GM21737 (cell line): ENCODE measurements around the gene PLCB4.

Experiments
- ATAC-seq: cut with Tn5 transposase; IDR thresholded peaks from one replicate; pipeline ENCODE4 v1.9.1; 2021; ENCODE audit warnings: mild to moderate bottlenecking, moderate library complexity; ENCODE audit not compliant: unreplicated experiment

PLCB4 gene

GRCh38 chr20:9476637-9477036 is 407.8 kb downstream of the PLCB4 start:
- no peak for ATAC-seq

DNA sequence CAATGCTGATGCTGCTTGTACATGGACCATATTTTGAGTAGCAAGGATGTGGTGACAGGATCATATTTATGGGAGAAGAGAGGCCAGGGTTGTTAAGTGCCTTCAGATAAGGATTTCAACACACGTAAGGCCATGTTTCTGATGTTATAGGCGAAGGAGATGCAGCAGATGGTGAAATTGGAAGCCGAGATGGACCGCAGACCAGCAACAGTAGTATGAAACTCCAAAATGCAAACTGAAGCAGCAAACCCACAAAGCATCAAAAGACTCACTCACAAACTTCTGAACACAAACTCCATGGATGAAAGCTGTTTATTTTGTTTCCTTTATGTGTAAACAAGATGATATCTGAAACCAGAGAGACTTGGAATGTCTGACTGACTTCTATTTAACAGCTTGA is 409.9 kb downstream of the PLCB4 start:
- no peak for ATAC-seq

DNA sequence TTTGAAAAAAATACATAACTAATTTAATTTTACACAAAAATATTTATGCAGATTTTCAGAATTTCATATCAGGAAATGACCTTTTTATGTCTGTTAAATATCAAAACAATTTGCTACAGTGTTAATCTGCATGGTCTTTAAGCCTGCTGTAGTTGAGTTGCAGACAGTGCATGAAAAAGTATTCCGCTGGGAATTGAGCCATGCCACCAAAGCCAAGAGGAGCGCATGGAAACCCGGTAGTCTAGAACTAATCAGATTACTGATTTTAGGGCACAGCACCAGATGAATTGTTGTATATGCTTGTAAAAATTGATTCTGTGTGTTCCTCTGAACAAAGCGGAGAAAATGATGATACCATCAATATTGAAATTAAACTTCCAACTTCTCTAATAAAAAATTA is 411.2 kb downstream of the PLCB4 start:
- ATAC-seq: no peak

- ATAC-seq: no peak
Measured at GRCh38 chr20:9482180-9482579, 413.3 kb downstream of the PLCB4 start.

DNA sequence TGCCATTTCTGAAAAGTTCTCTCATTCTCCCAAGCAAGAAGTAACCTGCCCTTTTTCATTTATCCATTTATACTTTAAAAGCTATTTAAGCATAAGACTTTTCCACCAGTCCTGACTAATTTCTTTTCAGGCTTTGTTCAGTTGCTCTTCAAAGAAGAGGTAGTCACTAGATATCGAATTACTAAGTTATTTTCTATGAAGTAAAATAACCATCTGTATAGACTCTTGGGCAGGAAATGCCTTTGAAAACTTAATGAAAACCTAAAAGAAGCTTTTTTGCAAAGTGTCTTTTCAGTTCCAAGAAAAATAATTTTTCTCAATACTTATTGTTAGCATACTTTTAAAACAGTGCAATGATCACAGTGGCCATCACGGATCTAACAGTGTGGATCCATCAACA is 414.2 kb downstream of the PLCB4 start:
- no peak for ATAC-seq

GRCh38 chr20:9485614-9486340 is 416.9 kb downstream of the PLCB4 start:
- ATAC-seq: no peak

- no peak for ATAC-seq
Measured at GRCh38 chr20:9487231-9487630, 418.3 kb downstream of the PLCB4 start.

DNA sequence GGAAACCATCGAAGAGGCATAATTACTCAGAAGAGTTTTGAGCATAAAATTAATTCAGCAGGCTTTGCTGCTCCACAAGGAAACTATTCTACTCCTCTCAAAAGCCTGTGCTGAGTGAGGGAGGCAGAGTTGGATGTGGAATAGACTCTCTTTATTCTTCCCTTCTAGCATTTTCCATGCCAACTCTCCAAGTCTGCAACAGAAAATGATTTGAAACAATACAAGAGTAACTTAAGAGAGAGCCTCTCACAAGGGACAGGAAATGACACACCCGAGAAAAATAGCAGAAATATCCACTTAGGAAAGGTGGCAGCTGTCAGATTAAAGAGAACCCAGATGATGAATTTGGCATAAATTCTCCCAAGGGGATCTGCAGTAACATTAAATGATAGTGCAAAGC is 419.2 kb downstream of the PLCB4 start:
- no peak for ATAC-seq

- ATAC-seq: no peak
Measured at GRCh38 chr20:9490161-9490560, 421.3 kb downstream of the PLCB4 start.

GRCh38 chr20:9490631-9491030 is 421.7 kb downstream of the PLCB4 start:
- no peak for ATAC-seq

DNA sequence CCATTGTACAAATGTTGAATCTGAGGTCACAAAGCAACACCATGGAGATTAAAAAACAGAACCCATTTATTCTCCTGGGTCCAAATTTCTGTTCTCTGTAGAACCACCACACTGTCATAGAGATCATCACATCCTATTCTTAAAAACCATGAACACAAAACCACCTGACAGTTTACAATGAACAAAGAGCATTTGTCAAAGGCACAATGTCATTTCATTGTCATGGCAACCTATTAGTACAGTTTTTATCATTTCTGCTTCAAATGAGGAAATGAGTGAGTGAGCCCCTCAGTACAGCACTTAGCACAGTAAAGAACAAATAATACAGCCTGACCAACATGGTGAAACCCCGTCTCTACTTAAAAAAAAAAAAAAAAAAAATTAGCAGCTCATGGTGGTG is 422.4 kb downstream of the PLCB4 start:
- ATAC-seq: no peak

DNA sequence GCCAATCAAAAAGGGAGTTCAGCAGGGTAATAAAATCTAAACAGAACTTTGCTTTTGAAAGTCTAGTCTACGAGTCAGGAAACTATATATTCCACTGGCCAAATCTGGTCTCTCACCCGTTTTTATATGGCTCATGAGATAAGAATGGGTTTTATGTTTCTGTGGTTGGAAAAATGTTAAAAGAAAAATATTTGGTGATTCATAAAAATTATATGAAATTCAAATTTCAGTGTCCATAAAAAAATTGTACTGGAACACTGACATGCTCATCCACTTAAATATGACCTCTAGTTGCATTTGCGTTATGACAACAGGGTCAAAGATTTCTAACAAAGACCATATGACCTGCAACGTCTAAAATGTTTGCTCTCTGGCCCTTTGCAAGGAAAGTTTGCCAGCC is 423.2 kb downstream of the PLCB4 start:
- no peak for ATAC-seq

- no peak for ATAC-seq
Measured at GRCh38 chr20:9493803-9494202, 424.9 kb downstream of the PLCB4 start.

- ATAC-seq: no peak
Measured at GRCh38 chr20:9495701-9496100, 426.8 kb downstream of the PLCB4 start.

DNA sequence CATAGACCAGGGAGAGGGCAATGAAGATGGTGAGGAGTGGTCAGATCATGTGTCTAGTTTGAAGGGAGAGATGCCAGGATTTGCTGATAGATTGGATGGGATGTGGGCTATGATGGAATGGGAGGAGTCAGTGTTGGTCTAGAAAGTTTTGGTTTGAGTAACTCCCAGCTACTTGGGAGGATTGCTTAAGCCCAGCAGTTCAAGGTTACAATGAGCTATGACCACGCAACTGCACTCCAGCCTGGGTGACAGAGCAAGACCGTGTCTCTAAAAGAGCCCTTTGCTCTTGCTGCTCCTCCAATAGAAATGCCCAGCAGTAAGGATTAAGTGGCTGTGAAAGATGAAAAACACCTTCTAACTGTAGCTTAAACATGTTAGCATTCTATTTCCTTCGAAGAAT is 427.3 kb downstream of the PLCB4 start:
- ATAC-seq: no peak

DNA sequence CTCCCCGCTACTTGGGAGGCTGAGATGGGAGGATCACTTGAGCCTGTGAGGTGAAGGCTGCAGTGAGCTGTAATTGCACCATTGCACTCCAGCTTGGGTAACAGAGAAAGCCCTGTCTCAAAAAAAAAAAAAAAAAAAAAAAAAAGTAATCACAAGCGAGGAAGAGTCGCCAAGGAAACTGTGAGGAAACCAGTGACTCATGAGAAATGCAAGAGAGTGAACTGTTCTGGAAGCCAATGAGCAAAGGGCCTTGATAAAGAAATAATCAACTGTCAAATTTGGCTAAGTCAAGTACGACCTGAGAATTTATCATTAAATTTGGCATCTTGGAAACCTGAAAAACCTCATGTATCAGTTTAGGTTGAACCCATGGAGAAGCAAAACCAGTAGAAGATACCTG is 429.4 kb downstream of the PLCB4 start:
- no peak for ATAC-seq

- no peak for ATAC-seq
Measured at GRCh38 chr20:9499126-9499899, 430.4 kb downstream of the PLCB4 start.

DNA sequence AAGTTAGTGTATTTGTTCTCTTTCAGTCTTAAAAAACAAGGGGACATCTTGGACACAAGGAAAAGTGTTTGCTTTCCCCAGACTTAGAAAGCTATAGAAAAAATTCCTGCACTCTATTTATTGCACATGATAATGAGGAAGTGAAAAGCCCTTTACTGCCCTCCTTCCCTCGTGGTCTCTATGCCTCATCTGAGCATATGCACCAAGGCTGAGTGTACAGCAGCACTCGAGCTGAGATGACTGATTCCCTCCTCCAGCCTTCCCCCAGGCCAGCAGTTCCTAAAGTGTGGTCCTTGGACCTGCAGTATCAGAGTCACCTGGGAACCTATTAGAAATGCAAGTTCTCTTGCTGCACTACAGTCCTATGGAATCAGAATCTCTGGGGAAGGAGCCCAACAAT is 431.2 kb downstream of the PLCB4 start:
- ATAC-seq: no peak

- no peak for ATAC-seq
Measured at GRCh38 chr20:9501473-9501872, 432.6 kb downstream of the PLCB4 start.

DNA sequence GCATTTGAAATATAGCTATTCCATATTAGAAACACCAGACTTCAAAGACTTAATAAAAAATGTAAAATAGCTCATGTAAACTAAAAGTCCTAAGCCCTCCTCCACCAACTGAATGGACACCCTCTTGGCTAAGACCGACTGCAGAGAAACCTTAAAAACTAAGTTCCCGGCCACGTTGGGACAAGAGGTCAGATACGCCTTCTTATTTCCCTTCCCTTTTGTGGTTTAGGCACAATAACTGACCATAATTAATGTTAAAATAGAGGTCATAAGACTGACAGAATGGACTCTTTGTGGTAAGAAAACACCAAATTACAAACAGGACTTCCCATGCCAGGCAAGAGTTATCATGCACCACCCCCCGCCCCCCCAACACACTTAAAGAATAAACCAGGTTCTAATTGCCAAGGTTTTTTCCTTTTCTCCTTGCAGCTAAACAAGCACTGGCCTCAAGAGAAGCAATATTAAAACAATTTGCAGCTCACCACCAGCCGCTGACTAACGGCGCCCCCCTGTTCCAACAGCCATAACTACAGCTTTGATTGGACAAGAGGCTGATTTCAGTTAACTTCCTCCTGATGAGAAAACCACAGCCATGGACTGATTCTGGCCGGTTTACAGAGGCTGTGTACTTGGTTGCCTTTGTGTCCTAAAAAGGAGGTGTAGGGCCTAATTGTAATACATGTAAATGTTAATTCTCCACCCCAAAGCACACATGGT is 434.8 kb downstream of the PLCB4 start:
- ATAC-seq: no peak

DNA sequence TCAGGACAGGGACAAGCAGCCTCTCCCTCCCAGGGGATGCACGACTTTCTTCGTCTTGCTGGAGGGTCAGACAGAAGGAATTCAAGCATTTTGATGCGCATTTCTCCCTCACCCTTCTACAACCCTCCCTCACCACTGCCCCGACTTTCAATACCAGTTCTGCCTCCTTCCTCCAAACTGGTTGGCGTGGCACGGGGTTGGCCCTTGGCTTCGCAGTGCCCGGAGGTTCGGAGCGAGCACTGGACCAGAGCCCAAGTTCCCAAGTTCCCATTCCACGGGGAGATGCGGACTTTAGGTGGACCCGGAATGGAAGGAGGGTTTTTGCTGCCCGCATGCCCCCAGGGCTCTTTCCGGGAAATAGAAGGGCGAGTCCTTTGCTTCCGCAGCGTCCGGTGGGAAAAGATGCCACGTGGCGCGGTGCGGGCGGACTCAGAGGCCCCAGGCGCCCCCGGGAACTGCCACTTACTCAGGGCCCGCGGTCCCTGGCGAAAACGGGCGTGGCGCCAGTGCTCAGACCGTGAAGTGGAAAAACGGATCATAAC is 437.5 kb downstream of the PLCB4 start:
- no peak for ATAC-seq

DNA sequence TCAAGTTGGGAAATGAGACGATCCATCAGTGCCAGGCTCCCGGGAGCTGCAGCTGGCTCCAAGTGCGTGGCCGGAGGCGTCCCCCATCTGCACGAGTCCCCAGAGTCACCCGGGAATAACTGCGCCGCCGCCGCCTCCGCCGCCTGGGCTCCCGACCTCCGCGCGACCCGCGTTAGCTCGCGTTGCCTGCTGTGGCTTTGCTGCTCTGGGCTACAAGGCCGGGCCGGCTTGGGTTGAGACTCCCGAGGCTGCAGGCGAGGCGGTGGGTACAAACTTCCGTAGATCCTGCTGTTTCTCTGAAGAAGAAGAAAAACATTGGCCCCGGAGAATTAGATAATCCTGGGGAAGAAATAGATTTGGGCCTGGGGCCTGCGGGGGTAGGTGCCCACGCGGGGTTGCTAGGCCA is 438.1 kb downstream of the PLCB4 start:
- ATAC-seq: no peak
